Progenitor cell of endocrine pancreas (in vitro differentiated cells): ENCODE measurements around the gene MBNL1. TPM values are rescaled to one million over a fixed set of nuclear protein-coding genes. Genes with fewer than 3 reads are reported as not detected.

Source experiments
- DNase-seq: peaks from one replicate; pipeline ENCODE4 v3.0.0; 2021; ENCODE audit warnings: low spot score; ENCODE audit not compliant: unreplicated experiment
- H3K27ac Mint-ChIP-seq: 2 replicates; pipeline ENCODE4 v1.8.0; 2021; ENCODE audit warnings: mild to moderate bottlenecking, moderate library complexity, mixed read lengths
- H3K27me3 Mint-ChIP-seq: 2 replicates; pipeline ENCODE4 v1.8.0; 2021; ENCODE audit warnings: mixed read lengths
- H3K36me3 Mint-ChIP-seq: 2 replicates; pipeline ENCODE4 v1.8.0; 2022; ENCODE audit warnings: mixed read lengths; ENCODE audit not compliant: insufficient read depth
- H3K4me1 Mint-ChIP-seq: 2 replicates; pipeline ENCODE4 v1.8.0; 2021; ENCODE audit warnings: low read depth, mixed read lengths
- H3K4me3 Mint-ChIP-seq: 2 replicates; pipeline ENCODE4 v1.8.0; 2021; ENCODE audit warnings: low read depth, mild to moderate bottlenecking, moderate library complexity, mixed read lengths
- H3K9me3 Mint-ChIP-seq: 2 replicates; pipeline ENCODE4 v1.8.0; 2021; ENCODE audit warnings: low read depth, mixed read lengths
- total RNA-seq: library from RNA; stranded (reverse); gene quantifications from 2 replicates; pipeline ENCODE4 v1.2.1, GENCODE V29; 2021
- TF ChIP-seq, protein P1 (sequence below): fragments of 200-600 bp; sonication (generic); IDR thresholded peaks from one replicate; pipeline ENCODE4 v1.5.0; 2021; ENCODE audit warnings: antibody characterized with exemption, mild to moderate bottlenecking; ENCODE audit not compliant: unreplicated experiment

Gene MBNL1
- total RNA-seq, 1 donor from 2014 or later: 29.4 TPM

DNA sequence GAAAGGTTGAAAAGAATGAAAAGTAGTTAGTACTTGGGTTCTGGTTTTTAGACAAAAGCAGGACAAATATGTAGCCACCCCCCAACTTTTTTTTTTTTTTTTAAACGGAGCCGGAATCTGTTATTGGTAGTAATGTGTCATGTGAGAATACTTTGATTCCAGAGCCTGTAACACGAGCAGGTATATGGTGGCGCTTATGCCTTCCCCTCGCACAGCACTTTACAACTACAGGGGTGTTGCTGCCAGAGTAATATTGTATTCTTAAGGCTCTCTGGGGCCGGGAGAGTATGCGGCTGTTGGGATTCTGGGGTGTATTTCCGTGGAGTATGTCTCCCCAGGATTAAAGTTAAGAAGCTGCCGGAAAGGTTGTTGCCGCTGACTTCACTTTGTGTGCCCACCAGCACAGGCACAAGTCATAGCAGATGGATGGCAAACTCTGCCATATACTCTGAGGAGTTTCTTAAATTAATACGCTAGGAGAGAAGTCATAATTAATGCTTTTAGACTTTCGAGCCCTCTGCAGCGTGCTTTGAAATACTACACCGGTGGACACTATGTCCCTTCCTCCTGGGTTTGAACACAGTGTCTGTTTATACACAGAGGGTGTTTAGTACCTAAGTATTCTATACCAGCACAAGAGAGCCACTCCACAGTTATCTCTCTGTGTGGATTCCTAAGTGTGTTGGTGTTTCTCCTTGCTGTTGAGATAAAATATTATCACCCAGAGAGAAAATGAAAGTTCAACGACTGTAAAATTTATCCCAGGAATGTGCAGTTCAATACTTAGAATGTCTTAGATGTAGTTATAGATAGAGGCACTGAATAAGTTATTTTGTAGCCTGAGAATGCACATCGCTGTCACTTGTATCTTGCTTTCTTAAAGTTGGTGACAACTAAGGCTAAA lies 1.4 kb downstream of the MBNL1 start:
- no peak for DNase-seq
- TF ChIP-seq, protein P1, sequence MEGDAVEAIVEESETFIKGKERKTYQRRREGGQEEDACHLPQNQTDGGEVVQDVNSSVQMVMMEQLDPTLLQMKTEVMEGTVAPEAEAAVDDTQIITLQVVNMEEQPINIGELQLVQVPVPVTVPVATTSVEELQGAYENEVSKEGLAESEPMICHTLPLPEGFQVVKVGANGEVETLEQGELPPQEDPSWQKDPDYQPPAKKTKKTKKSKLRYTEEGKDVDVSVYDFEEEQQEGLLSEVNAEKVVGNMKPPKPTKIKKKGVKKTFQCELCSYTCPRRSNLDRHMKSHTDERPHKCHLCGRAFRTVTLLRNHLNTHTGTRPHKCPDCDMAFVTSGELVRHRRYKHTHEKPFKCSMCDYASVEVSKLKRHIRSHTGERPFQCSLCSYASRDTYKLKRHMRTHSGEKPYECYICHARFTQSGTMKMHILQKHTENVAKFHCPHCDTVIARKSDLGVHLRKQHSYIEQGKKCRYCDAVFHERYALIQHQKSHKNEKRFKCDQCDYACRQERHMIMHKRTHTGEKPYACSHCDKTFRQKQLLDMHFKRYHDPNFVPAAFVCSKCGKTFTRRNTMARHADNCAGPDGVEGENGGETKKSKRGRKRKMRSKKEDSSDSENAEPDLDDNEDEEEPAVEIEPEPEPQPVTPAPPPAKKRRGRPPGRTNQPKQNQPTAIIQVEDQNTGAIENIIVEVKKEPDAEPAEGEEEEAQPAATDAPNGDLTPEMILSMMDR: no peak
- no peaks in the 10 kb centered on the region for H3K36me3 Mint-ChIP-seq
- no peaks in the 10 kb centered on the region for H3K9me3 Mint-ChIP-seq
- H3K27me3 Mint-ChIP-seq: peaks cover 30% of the 10 kb centered on the region
- H3K27ac Mint-ChIP-seq: peak overlapping the region; percentile 96
- H3K4me1 Mint-ChIP-seq: peaks cover 16% of the 10 kb centered on the region
- H3K4me3 Mint-ChIP-seq: peak overlapping the region; percentile 93

DNA sequence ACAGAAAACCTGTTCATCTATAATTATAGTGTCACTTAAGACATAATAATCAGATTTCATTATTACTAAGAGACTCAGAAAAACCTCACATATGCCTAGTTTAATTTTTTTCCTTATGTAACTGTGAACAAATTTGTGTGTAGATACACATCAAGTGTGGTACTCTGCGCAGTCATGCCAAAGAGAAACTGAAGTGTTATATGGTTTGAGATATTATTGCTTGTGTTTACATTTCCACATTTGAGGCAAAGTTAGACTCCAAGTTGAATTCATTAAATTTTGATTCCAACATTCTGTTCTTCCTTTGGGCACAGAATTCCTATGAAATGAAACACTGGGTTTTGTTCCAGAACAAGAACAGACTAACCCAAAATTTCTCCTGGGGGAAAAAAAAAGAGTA lies 2.2 kb downstream of the MBNL1 start:
- no peak for DNase-seq
- Mint-ChIP-seq H3K27me3 (peaks cover 26% of the 10 kb centered on the region), H3K27ac (no peak overlapping the region), H3K9me3 (no peaks in the 10 kb centered on the region), H3K36me3 (no peaks in the 10 kb centered on the region), H3K4me3 (peak overlapping the region; percentile 93), H3K4me1 (peaks cover 16% of the 10 kb centered on the region)
- TF ChIP-seq, protein P1: no peak

DNA sequence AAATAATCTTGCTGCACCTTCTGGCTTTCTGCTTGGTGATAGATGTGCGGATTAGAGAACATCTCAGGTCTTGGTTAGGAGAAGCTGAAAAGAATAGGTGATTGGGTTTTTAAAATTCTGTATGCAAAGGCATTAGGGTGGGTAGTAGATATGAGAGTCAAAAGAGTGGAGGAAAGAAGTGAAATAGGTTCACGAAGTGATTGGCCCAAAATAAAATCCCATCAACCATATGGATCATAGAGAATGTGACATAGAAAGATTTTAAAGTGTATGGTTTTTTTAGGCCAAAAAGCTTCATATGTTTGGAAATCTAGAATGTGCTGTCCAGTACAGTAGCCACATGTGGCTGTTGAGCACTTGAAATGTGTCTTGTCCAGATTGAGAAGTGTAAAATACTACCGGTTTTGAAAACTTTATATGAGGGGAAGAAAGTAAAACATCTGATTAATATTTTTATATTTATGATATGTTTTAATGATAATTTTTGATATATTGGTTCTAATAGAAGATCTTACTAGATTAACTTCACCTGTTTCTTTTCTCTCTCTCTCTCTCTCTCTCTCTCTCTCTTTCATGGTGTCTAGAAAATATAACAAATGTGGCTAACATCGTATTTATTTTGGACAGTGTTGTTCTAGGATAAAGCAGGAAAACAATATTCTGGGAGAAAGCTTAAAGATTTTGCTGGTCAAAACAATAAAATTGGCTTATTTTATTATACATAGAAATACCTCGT lies 2.9 kb downstream of the MBNL1 start:
- Mint-ChIP-seq H3K4me3 (peak overlapping the region; percentile 93), H3K27ac (no peak overlapping the region), H3K27me3 (peaks cover 19% of the 10 kb centered on the region), H3K36me3 (no peaks in the 10 kb centered on the region), H3K4me1 (peaks cover 19% of the 10 kb centered on the region), H3K9me3 (no peaks in the 10 kb centered on the region)
- TF ChIP-seq, protein P1: no peak
- no peak for DNase-seq

DNA sequence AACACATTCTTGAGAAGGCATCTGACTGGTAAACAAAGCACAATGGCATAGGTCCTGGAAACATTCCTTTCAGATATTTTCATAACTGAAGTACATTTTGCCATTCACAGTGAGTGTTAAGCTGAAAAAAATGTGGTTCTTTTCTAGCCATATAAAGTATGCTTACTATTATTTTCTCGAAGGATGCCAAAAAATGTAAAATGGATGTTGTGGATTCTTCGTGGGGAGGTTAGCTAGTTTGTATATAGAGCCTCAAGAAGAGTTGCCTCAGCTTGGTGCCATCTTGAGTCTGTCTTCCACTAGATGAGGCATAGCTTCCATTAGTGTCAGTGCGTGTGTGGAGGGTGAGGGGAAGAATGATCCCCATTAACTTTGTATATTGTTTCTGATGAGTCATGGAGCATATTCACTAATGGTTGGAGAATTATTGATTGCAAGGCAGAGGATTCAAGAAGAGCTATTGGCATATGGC lies 4.1 kb downstream of the MBNL1 start:
- H3K4me1 Mint-ChIP-seq: peaks cover 24% of the 10 kb centered on the region
- H3K36me3 Mint-ChIP-seq: no peaks in the 10 kb centered on the region
- no peaks in the 10 kb centered on the region for H3K9me3 Mint-ChIP-seq
- no peak overlapping the region for H3K4me3 Mint-ChIP-seq
- H3K27ac Mint-ChIP-seq: no peak overlapping the region
- DNase-seq: no peak
- peaks cover 11% of the 10 kb centered on the region for H3K27me3 Mint-ChIP-seq
- TF ChIP-seq, protein P1: no peak

DNA sequence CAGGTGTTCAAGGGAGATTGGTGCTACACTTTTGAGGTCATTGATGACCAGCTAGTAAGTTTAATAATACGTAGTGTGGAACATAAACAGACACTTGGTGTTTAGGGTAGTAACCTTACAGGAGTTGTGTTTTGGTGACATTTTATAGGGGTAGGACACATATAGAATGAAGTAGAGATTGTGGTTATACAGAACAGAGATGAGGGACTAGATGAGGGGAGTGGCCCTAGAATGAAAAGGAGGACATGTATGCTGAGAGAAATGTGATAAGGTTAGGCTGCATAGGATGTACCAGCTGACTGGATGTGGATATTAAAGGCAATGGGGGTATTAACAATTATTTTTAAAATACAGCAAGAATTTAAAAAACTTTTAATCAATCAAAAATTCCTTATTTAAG lies 8.0 kb downstream of the MBNL1 start:
- DNase-seq: no peak
- Mint-ChIP-seq H3K27ac (no peak overlapping the region), H3K9me3 (no peaks in the 10 kb centered on the region), H3K4me3 (no peak overlapping the region), H3K4me1 (peaks cover 13% of the 10 kb centered on the region), H3K27me3 (peaks cover 7% of the 10 kb centered on the region), H3K36me3 (no peaks in the 10 kb centered on the region)
- TF ChIP-seq, protein P1: no peak
